HEK293 (cell line): Measurements from ENCODE around the gene GRK3.

Experiments used
- CTCF ChIA-PET: fragments of 350-600 bp; formaldehyde crosslinking; extraction: SDS; loops from one replicate; lab custom pipeline; 2021; ENCODE audit warnings: antibody characterized with exemption; lab: Yijun Ruan, JAX
- POLR2A ChIA-PET: fragments of 300-600 bp; formaldehyde crosslinking; extraction: SDS; loops from one replicate; lab custom pipeline; 2020; ENCODE audit warnings: antibody characterized with exemption, inconsistent platforms; lab: Yijun Ruan, JAX
- H3K27ac ChIP-seq: fragments of 200-500 bp; sonication (Bioruptor generic); 2 replicates; pipeline ENCODE4 v1.5.1; 2014; ENCODE audit warnings: low read depth, low read length, control low read depth, inconsistent platforms; ENCODE audit errors: extremely low read depth
- H3K36me3 ChIP-seq, 2 experiments: fragments of 200-500 bp in 1 of 2; sonication (Bioruptor generic) in 1 of 2; 1 replicate in 1 of 2; 2 replicates in 1 of 2; pipeline ENCODE4 v1.5.1; 2014 to 2017; ENCODE audit warnings: inconsistent platforms in 2 of 2, low read length in 2 of 2; ENCODE audit not compliant: control insufficient read depth in 2 of 2, insufficient read depth in 1 of 2
- H3K4me1 ChIP-seq: fragments of 200-500 bp; sonication (Bioruptor generic); 2 replicates; pipeline ENCODE4 v1.5.1; 2014; ENCODE audit warnings: mild to moderate bottlenecking, low read length, inconsistent platforms; ENCODE audit not compliant: control insufficient read depth, insufficient read depth
- H3K4me3 ChIP-seq: 2 replicates; pipeline ENCODE4 v1.5.1; 2011; ENCODE audit warnings: low read depth, mild to moderate bottlenecking, control low read depth, low read length, moderate library complexity
- H3K9me3 ChIP-seq: fragments of 200-500 bp; sonication (Bioruptor generic); 2 replicates; pipeline ENCODE4 v1.5.1; 2014; ENCODE audit warnings: low read depth, low read length, inconsistent platforms; ENCODE audit not compliant: control insufficient read depth, insufficient read depth
- GFI1B ChIP-seq: fragments of 450-650 bp; formaldehyde crosslinking; IDR thresholded peaks from 2 replicates; pipeline ENCODE4 v1.5.1; 2016; ENCODE audit warnings: missing biosample characterization, missing genetic modification characterization
- GLIS1 ChIP-seq: fragments of 450-650 bp; formaldehyde crosslinking; IDR thresholded peaks from 2 replicates; pipeline ENCODE4 v1.5.1; 2016; ENCODE audit warnings: missing biosample characterization, missing genetic modification characterization
- HOXD13 ChIP-seq: sonication (generic); formaldehyde crosslinking; IDR thresholded peaks from 2 replicates; pipeline ENCODE4 v1.8.0; 2022; ENCODE audit warnings: missing genetic modification reagents, borderline replicate concordance
- KLF9 ChIP-seq: fragments of 450-650 bp; formaldehyde crosslinking; IDR thresholded peaks from 2 replicates; pipeline ENCODE4 v1.5.1; 2016; ENCODE audit warnings: missing biosample characterization, missing genetic modification characterization, low read depth
- MEIS1 ChIP-seq: sonication (generic); formaldehyde crosslinking; IDR thresholded peaks from 2 replicates; pipeline ENCODE4 v1.8.1; 2022; ENCODE audit warnings: missing genetic modification reagents, mild to moderate bottlenecking, borderline replicate concordance
- PRDM1 ChIP-seq: fragments of 450-650 bp; formaldehyde crosslinking; IDR thresholded peaks from 2 replicates; pipeline ENCODE4; 2016; ENCODE audit warnings: missing biosample characterization, missing genetic modification characterization
- SCRT1 ChIP-seq: fragments of 450-650 bp; formaldehyde crosslinking; IDR thresholded peaks from 2 replicates; pipeline ENCODE4 v1.5.1; 2016; ENCODE audit warnings: missing biosample characterization, missing genetic modification characterization, borderline replicate concordance
- SCRT2 ChIP-seq: fragments of 450-650 bp; formaldehyde crosslinking; IDR thresholded peaks from 2 replicates; pipeline ENCODE4 v1.5.1; 2016; ENCODE audit warnings: missing biosample characterization, missing genetic modification characterization
- SP2 ChIP-seq: fragments of 450-650 bp; formaldehyde crosslinking; IDR thresholded peaks from 2 replicates; pipeline ENCODE4 v1.5.1; 2016; ENCODE audit warnings: missing biosample characterization, missing genetic modification characterization
- ZNF112 ChIP-seq: fragments of 450-650 bp; formaldehyde crosslinking; IDR thresholded peaks from 2 replicates; pipeline ENCODE4 v1.5.0; 2017; ENCODE audit warnings: missing biosample characterization, missing genetic modification characterization
- ZNF239 ChIP-seq: fragments of 450-650 bp; formaldehyde crosslinking; IDR thresholded peaks from 2 replicates; pipeline ENCODE4 v1.5.1; 2016; ENCODE audit warnings: missing biosample characterization, missing genetic modification characterization
- ZNF24 ChIP-seq: fragments of 450-650 bp; formaldehyde crosslinking; IDR thresholded peaks from 2 replicates; pipeline ENCODE4 v1.5.1; 2016; ENCODE audit warnings: missing biosample characterization, missing genetic modification characterization
- ZNF302 ChIP-seq: fragments of 450-650 bp; formaldehyde crosslinking; IDR thresholded peaks from 2 replicates; pipeline ENCODE4 v1.5.1; 2016; ENCODE audit warnings: missing biosample characterization, missing genetic modification characterization, low read depth
- ZNF311 ChIP-seq: fragments of 450-650 bp; formaldehyde crosslinking; IDR thresholded peaks from 2 replicates; pipeline ENCODE4 v1.5.1; 2017; ENCODE audit warnings: missing biosample characterization, missing genetic modification characterization, borderline replicate concordance
- ZNF335 ChIP-seq: fragments of 450-650 bp; formaldehyde crosslinking; conservative IDR thresholded peaks from 2 replicates; pipeline ENCODE4 v1.5.1; 2016; ENCODE audit warnings: missing biosample characterization, missing genetic modification characterization
- ZNF518A ChIP-seq: fragments of 450-650 bp; formaldehyde crosslinking; conservative IDR thresholded peaks from 2 replicates; pipeline ENCODE4 v1.5.1; 2016; ENCODE audit warnings: low read depth, missing biosample characterization, missing genetic modification characterization
- ZNF791 ChIP-seq: fragments of 450-650 bp; formaldehyde crosslinking; IDR thresholded peaks from 2 replicates; pipeline ENCODE4 v1.5.1; 2016; ENCODE audit warnings: missing biosample characterization, missing genetic modification characterization
- ZNF837 ChIP-seq: fragments of 450-650 bp; formaldehyde crosslinking; IDR thresholded peaks from 2 replicates; pipeline ENCODE4 v1.5.1; 2016; ENCODE audit warnings: missing biosample characterization, missing genetic modification characterization
- ZSCAN5A ChIP-seq: fragments of 450-650 bp; formaldehyde crosslinking; IDR thresholded peaks from 2 replicates; pipeline ENCODE4 v1.5.1; 2016; ENCODE audit warnings: missing biosample characterization, missing genetic modification characterization

Gene GRK3

GRCh38 chr22:25758316-25758715, 193.8 kb downstream of the GRK3 start:
- no peak overlapping the region for H3K27ac ChIP-seq
- no peaks in the 10 kb centered on the region for H3K36me3 ChIP-seq
- no peak for TF ChIP-seq ZNF302 (tag by site-specific recombination)
- TF ChIP-seq SCRT1 (tag by site-specific recombination), result 0 out of 2 replicates have a peak, but pooled peaks have one; percentile 1
- peak; percentile 50 for TF ChIP-seq SCRT2 (tag by site-specific recombination)
- TF ChIP-seq PRDM1 (tag by site-specific recombination), result 0 out of 2 replicates have a peak, but pooled peaks have one; percentile 7
- no peak for TF ChIP-seq SP2 (tag by site-specific recombination)
- TF ChIP-seq HOXD13 (CRISPR knock-in tag), result no peak
- no peak for TF ChIP-seq KLF9 (tag by site-specific recombination)
- no peak for TF ChIP-seq ZNF112 (tag by site-specific recombination)
- no peak for TF ChIP-seq ZNF239 (tag by site-specific recombination)
- no peak for TF ChIP-seq ZNF837 (tag by site-specific recombination)
- POLR2A ChIA-PET, result no interaction called here
- no peak overlapping the region for H3K4me3 ChIP-seq
- H3K9me3 ChIP-seq, result no peaks in the 10 kb centered on the region
- no peaks in the 10 kb centered on the region for H3K4me1 ChIP-seq
- CTCF ChIA-PET, result interaction anchor here (0.7 to 1.5 kb wide), 4 partner anchors 13 to 425 kb away, joined by 3 to 6 read pairs (median 4); no protein-coding TSS in a partner anchor

DNA sequence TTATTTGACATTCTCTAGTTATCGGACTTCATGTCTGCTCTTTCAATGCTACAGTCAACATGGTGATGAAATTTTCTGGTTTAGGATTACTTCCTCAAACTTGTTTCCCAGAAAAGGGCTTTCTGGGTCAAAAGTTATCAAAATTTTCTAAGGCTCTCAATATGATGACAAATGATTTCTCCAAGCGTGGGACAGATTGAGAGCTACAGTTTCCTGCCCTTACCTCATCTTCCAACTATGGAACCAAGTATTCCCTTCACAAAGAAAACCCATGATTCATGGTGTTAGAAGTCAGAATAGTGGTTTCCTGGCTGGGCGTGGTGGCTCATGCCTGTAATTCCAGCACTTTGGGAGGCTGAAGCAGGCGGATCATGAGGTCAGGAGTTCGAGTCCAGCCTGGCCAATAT, 195.4 kb downstream of the GRK3 start:
- CTCF ChIA-PET, result interaction anchor here (0.7 to 2.2 kb wide), 4 partner anchors 13 to 762 kb away, joined by 3 to 13 read pairs (median 7); no protein-coding TSS in a partner anchor
- Histone ChIP-seq H3K4me1 (no peaks in the 10 kb centered on the region), H3K27ac (no peak overlapping the region), H3K36me3 (no peaks in the 10 kb centered on the region), H3K4me3 (no peak overlapping the region), H3K9me3 (no peaks in the 10 kb centered on the region)
- POLR2A ChIA-PET, result no interaction called here
- peak; percentile 73; the same call in 1 of the 2 replicates for TF ChIP-seq MEIS1 (CRISPR knock-in tag)
- no peak for TF ChIP-seq GFI1B (tag by site-specific recombination)
- TF ChIP-seq ZNF335, result no peak
- no peak for TF ChIP-seq ZNF518A

DNA sequence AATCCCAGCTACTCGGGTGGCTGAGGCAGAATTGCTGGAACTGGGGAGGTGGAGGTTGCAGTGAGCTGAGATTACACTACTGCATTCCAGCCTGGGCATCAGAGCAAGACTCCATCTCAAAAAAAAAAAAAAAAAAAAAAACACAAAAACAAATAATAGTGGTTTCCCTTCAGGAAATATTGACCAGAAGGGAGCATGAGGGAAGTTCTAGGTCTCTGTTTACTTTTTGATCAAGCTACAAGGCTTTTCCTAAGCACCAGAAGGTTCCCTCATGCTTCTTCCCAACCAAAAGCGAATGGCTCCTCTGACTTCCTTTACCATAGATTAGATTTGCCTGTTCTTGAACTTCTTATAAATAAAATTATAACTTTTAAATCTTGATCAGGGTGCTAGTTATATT, 195.8 kb downstream of the GRK3 start:
- ChIA-PET CTCF (interaction anchor here (0.7 to 2.2 kb wide), 3 partner anchors 13 to 763 kb away, joined by 3 to 13 read pairs (median 8); no protein-coding TSS in a partner anchor), POLR2A (no interaction called here)
- H3K4me1 ChIP-seq, result no peaks in the 10 kb centered on the region
- no peaks in the 10 kb centered on the region for H3K9me3 ChIP-seq
- H3K27ac ChIP-seq, result no peak overlapping the region
- H3K36me3 ChIP-seq, result no peaks in the 10 kb centered on the region
- no peak overlapping the region for H3K4me3 ChIP-seq
- no peak for TF ChIP-seq ZNF518A
- no peak for TF ChIP-seq ZNF791 (tag by site-specific recombination)
- TF ChIP-seq ZNF311 (tag by site-specific recombination), result no peak
- TF ChIP-seq ZSCAN5A (tag by site-specific recombination), result no peak
- no peak for TF ChIP-seq GLIS1 (tag by site-specific recombination)
- no peak for TF ChIP-seq ZNF24
